Keratinocyte (primary cell): Measurements from ENCODE around the gene SSTR3. TPM values are rescaled to one million over a fixed set of nuclear protein-coding genes. Genes with fewer than 3 reads are reported as not detected.

ENCODE experiments used
- DNase-seq: peaks from one replicate; pipeline ENCODE4 v3.0.0-alpha.2; 2011; ENCODE audit warnings: low read depth, missing footprints, low spot score
- FAIRE-seq: peaks from 2 replicates; lab custom pipeline; 2011; peaks lifted over from hg19 to GRCh38; lab: Jason Lieb, UNC
- H2AFZ ChIP-seq: 2 replicates; pipeline ENCODE4 v1.6.0; 2012; ENCODE audit warnings: low read length, control low read depth, inconsistent platforms; ENCODE audit not compliant: control insufficient read depth
- H3K27ac ChIP-seq: 2 replicates; pipeline ENCODE4 v1.5.1; 2011; ENCODE audit warnings: low read length; ENCODE audit not compliant: control insufficient read depth, insufficient read depth
- H3K27me3 ChIP-seq: 3 replicates; pipeline ENCODE4 v1.6.0; 2011; ENCODE audit warnings: low read length; ENCODE audit not compliant: control insufficient read depth, insufficient read depth; ENCODE audit errors: extremely low read depth
- H3K36me3 ChIP-seq, 2 experiments: 2 replicates in 1 of 2; 3 replicates in 1 of 2; pipeline ENCODE4 v1.5.1; 2011; ENCODE audit warnings: low read length in 2 of 2, mild to moderate bottlenecking in 1 of 2; ENCODE audit not compliant: control insufficient read depth in 2 of 2, insufficient read depth in 2 of 2; ENCODE audit errors: extremely low read depth in 1 of 2
- H3K4me1 ChIP-seq: 3 replicates; pipeline ENCODE4 v1.5.1; 2011; ENCODE audit warnings: low read length; ENCODE audit not compliant: control insufficient read depth, insufficient read depth; ENCODE audit errors: extremely low read depth
- H3K4me2 ChIP-seq: 3 replicates; pipeline ENCODE4 v1.6.0; 2011; ENCODE audit warnings: low read depth, low read length; ENCODE audit not compliant: control insufficient read depth, insufficient read depth; ENCODE audit errors: extremely low read depth
- H3K4me3 ChIP-seq, 3 experiments: fragments of 200-600 bp in 1 of 3; sonication (generic) in 1 of 3; 2 replicates in 2 of 3; 3 replicates in 1 of 3; pipeline ENCODE4 v1.5.1; 2011 to 2016; ENCODE audit warnings: low read length in 3 of 3, mild to moderate bottlenecking in 3 of 3, control low read depth in 2 of 3, inconsistent platforms in 1 of 3, low read depth in 1 of 3, mixed read lengths in 1 of 3, mixed run types in 1 of 3, moderate library complexity in 1 of 3; ENCODE audit not compliant: control insufficient read depth in 2 of 3, insufficient read depth in 2 of 3; ENCODE audit errors: extremely low read depth in 1 of 3
- H3K79me2 ChIP-seq: 2 replicates; pipeline ENCODE4 v1.6.0; 2012; ENCODE audit warnings: low read length; ENCODE audit not compliant: control insufficient read depth, insufficient read depth
- H3K9ac ChIP-seq: 3 replicates; pipeline ENCODE4 v1.6.0; 2011; ENCODE audit warnings: low read length; ENCODE audit not compliant: control insufficient read depth, insufficient read depth; ENCODE audit errors: extremely low read depth
- H3K9me1 ChIP-seq: 3 replicates; pipeline ENCODE4 v1.6.0; 2011; ENCODE audit warnings: low read length; ENCODE audit not compliant: control insufficient read depth, insufficient read depth; ENCODE audit errors: extremely low read depth
- H3K9me3 ChIP-seq: 2 replicates; pipeline ENCODE4 v1.5.1; 2012; ENCODE audit warnings: low read depth, low read length; ENCODE audit not compliant: control insufficient read depth
- H4K20me1 ChIP-seq: 3 replicates; pipeline ENCODE4 v1.6.0; 2011; ENCODE audit warnings: low read length; ENCODE audit not compliant: control insufficient read depth, insufficient read depth; ENCODE audit errors: extremely low read depth
- EZH2 ChIP-seq: IDR thresholded peaks from one replicate; pipeline ENCODE4 v1.6.1; 2012; ENCODE audit warnings: inconsistent platforms, mild to moderate bottlenecking, low read length, moderate library complexity
- dilution Hi-C: fragments of 300-500 bp; cut with MboI; formaldehyde crosslinking; loops from one replicate; pipeline ENCODE4 v1.7.0; 2020; ENCODE audit warnings: low sequenced_read_pairs; ENCODE audit not compliant: extremely low pct_ligation_motif_present
- polyA plus RNA-seq, 5 experiments: library from polyadenylated mRNA; depleted of rRNA in 3 of 5; stranded (reverse) in 3 of 5; stranded (forward) in 1 of 5; unstranded in 1 of 5; fragments of >200 nt; gene quantifications; 1 replicate in 1 of 5; 2 replicates in 3 of 5; 3 replicates in 1 of 5; pipeline versions ENCODE4 v1.2.1 to v1.2.3, GENCODE V29; 2011 to 2012; ENCODE audit warnings: missing spikeins in 2 of 5, low read depth in 1 of 5, low replicate concordance in 1 of 5
- TF ChIP-seq, protein P1 (sequence below), 3 experiments: IDR thresholded peaks in 1 of 3; conservative IDR thresholded peaks in 1 of 3; optimal IDR thresholded peaks in 1 of 3; 2 replicates in 2 of 3; 3 replicates in 1 of 3; pipeline versions ENCODE3 to v1.5.1; 2011; ENCODE audit warnings: low read length in 3 of 3, mild to moderate bottlenecking in 3 of 3, moderate library complexity in 2 of 3, control low read depth in 1 of 3, inconsistent platforms in 1 of 3; ENCODE audit not compliant: insufficient read depth in 2 of 3; ENCODE audit errors: extremely low read depth in 1 of 3

Gene SSTR3
- polyA plus RNA-seq, 1 donor (not counting 4 experiments of a cell fraction or from before 2014, with no cell fraction given) = not detected

DNA sequence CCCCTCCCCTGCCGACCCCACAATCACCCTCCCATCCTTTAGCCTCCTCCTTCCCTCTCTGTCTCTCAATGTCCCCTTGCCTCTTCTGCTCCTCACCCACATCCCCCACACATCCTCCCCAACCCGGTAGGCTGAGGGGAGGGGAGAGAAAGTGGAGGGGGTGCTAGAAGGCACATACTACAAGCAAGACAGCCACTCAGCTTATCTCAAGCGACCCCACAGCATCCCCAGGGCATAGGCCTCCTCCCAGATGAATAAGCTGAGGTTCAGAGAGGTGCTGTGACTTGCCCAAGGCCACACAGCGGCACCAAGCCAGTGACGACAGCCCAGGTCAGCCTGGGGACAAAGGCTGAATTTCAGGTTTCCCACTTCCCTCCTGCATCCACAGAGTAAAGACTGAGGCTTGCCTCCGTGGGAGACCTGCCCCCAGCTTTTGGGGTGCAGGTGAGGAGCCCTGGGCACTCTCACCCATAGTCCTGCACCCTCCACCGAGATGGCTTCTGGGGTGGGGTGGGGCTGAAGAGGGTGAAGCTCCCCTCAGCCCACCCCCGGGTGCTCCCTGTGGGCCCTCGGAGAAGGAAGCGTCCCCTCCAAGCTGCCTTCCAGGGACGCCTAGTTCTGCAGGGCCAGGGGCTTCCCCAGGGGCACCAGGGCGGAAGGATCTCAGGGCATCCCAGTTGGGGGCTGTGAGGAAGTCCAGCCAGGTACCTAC lies 31.3 kb upstream of the SSTR3 start:
- H3K9me1 ChIP-seq = no peaks in the 10 kb centered on the region
- no peaks in the 10 kb centered on the region for H3K9me3 ChIP-seq
- H3K4me3 ChIP-seq = peak overlapping the region; percentile 63 to 65 (median 65)
- peaks cover 18% of the 10 kb centered on the region for H3K79me2 ChIP-seq
- FAIRE-seq (peak; percentile 56), DNase-seq (no peak)
- peak overlapping the region; percentile 5 for H3K27ac ChIP-seq
- peak overlapping the region; percentile 77 for H3K9ac ChIP-seq
- peak overlapping the region; percentile 78 for H3K4me2 ChIP-seq
- dilution Hi-C loops = no loop called here
- H3K4me1 ChIP-seq = peaks cover 28% of the 10 kb centered on the region
- peak overlapping the region; percentile 77 for H2AFZ ChIP-seq
- TF ChIP-seq EZH2 = no peak
- TF ChIP-seq, protein P1, sequence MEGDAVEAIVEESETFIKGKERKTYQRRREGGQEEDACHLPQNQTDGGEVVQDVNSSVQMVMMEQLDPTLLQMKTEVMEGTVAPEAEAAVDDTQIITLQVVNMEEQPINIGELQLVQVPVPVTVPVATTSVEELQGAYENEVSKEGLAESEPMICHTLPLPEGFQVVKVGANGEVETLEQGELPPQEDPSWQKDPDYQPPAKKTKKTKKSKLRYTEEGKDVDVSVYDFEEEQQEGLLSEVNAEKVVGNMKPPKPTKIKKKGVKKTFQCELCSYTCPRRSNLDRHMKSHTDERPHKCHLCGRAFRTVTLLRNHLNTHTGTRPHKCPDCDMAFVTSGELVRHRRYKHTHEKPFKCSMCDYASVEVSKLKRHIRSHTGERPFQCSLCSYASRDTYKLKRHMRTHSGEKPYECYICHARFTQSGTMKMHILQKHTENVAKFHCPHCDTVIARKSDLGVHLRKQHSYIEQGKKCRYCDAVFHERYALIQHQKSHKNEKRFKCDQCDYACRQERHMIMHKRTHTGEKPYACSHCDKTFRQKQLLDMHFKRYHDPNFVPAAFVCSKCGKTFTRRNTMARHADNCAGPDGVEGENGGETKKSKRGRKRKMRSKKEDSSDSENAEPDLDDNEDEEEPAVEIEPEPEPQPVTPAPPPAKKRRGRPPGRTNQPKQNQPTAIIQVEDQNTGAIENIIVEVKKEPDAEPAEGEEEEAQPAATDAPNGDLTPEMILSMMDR (optimal IDR thresholded peaks at IDR 0.05 in 1 of 3, IDR thresholded peaks at IDR 0.05 in 1 of 3, conservative IDR thresholded peaks at IDR 0.05 in 1 of 3; ENCODE audit: extremely low read depth in 1 of 3, insufficient read depth in 2 of 3, low read length in 3 of 3) = no peak
- no peaks in the 10 kb centered on the region for H3K27me3 ChIP-seq
- peaks cover 13 to 28% of the 10 kb centered on the region in 2 experiments for H3K36me3 ChIP-seq
- no peaks in the 10 kb centered on the region for H4K20me1 ChIP-seq

DNA sequence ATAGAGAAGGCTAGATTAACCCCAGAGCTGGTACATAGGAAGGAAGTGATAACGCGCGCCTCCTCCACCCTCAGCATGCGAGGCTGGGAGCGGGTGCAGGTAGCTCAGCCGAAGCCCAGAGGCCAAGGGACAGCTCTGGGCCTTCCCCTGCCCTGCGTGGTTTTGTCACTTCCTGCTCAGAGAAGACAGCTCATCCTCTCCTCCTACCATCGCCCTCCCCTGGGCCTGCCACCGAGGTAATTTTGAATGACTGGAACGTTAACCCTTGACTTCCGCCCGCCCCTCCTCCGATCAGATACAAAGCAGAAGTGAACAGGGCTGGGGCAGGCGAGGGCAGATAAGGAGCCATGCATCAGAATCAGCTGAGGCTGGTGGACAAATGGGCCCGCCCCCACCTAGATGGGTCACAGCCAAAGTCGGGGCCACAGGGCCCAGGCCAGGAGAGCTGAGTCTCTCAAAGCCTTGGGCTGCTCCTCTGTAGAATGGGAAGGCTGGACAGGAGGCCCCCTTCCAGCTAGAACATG lies 30.2 kb upstream of the SSTR3 start:
- FAIRE-seq = peak; percentile 79
- H3K9ac ChIP-seq = peak overlapping the region; percentile 77
- no peak overlapping the region for H2AFZ ChIP-seq
- TF ChIP-seq EZH2 = no peak
- TF ChIP-seq, protein P1 (optimal IDR thresholded peaks at IDR 0.05 in 1 of 3, IDR thresholded peaks at IDR 0.05 in 1 of 3, conservative IDR thresholded peaks at IDR 0.05 in 1 of 3; ENCODE audit: extremely low read depth in 1 of 3, insufficient read depth in 2 of 3, low read length in 3 of 3) = no peak
- H3K27me3 ChIP-seq = no peaks in the 10 kb centered on the region
- H3K79me2 ChIP-seq = peaks cover 18% of the 10 kb centered on the region
- peak overlapping the region; percentile 63 to 65 (median 65) for H3K4me3 ChIP-seq
- H3K4me2 ChIP-seq = peak overlapping the region; percentile 78
- peaks cover 15 to 28% of the 10 kb centered on the region in 2 experiments for H3K36me3 ChIP-seq
- peak overlapping the region; percentile 42 for H3K27ac ChIP-seq
- dilution Hi-C loops = no loop called here
- peaks cover 24% of the 10 kb centered on the region for H3K4me1 ChIP-seq
- no peaks in the 10 kb centered on the region for H3K9me3 ChIP-seq
- no peaks in the 10 kb centered on the region for H3K9me1 ChIP-seq
- DNase-seq = no peak
- H4K20me1 ChIP-seq = no peaks in the 10 kb centered on the region
